Stimulated activated effector memory CD8-positive, alpha-beta T cell treated with anti-CD3 and anti-CD28 coated beads, Interleukin-12 subunit alpha, Interleukin-12 subunit beta, amount 100 ng/mL, for 72 hours (primary cell): Measurements from ENCODE around the gene BCLAF1.

Experiments
- ATAC-seq: fragments of 150-1000 bp; cut with Tn5 transposase; 2 replicates; pipeline ENCODE4 v1.10.0; 2021
- DNase-seq, 2 donors: peaks; one replicate each; pipeline ENCODE4 v3.0.0; 2021 to 2022; ENCODE audit warnings: low spot score in 2 of 2
- H3K27ac Mint-ChIP-seq: one replicate; pipeline ENCODE4 v1.8.0; 2022; ENCODE audit warnings: mild to moderate bottlenecking, mixed read lengths
- H3K36me3 Mint-ChIP-seq: one replicate; pipeline ENCODE4 v1.8.0; 2022; ENCODE audit warnings: mild to moderate bottlenecking, mixed read lengths
- H3K4me1 Mint-ChIP-seq: one replicate; pipeline ENCODE4 v1.8.0; 2022; ENCODE audit warnings: mixed read lengths
- H3K4me3 Mint-ChIP-seq: one replicate; pipeline ENCODE4 v1.8.0; 2022; ENCODE audit warnings: mild to moderate bottlenecking, mixed read lengths
- H3K9me3 Mint-ChIP-seq: one replicate; pipeline ENCODE4 v1.8.0; 2022; ENCODE audit warnings: mixed read lengths

BCLAF1 gene

DNA sequence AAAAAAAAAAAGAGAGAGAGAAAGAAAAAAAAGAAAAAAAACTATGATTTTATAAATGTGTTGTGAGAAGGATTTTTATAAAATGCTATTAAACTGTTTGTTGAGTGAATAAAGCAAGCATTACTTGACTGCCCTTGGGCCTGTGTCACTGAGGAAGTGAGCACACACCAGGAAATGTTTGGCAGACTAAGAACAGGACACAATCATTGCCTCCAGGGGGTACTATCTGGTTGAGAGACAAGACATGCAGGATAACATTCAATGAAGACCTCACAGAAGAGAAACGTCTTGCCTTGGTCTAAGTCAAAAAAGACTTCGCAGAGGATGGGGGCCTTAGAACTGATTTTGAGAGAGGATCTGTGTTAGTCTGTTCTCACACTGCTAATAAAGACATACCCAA is 80.2 kb downstream of the BCLAF1 start:
- DNase-seq: no peak
- H3K4me3 Mint-ChIP-seq: no peak overlapping the region

DNA sequence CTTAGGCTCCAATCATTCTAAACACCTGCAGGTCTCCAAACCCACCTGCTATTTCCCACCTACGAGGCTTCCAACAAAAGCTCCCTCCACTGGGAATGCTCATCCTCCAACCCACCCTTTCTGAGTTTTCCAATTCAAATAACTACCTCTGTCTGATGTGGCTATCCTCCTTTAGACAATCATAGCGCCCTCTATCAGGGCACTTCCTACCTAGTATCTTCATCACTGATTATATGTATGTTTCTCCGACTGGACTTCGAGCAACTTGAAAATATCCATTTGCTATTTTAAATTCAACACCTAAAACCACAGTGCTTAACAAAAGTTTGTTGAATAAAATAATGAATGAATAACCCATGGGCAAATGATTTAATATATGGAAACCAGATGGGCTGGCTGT is 80.9 kb downstream of the BCLAF1 start:
- Mint-ChIP-seq H3K9me3 (no peaks in the 10 kb centered on the region), H3K4me1 (no peaks in the 10 kb centered on the region), H3K27ac (no peak overlapping the region), H3K4me3 (no peak overlapping the region), H3K36me3 (no peaks in the 10 kb centered on the region)
- DNase-seq (no peak), ATAC-seq (no peak)

More for the DNA sequence above, 80.2 kb downstream of the BCLAF1 start:
- Mint-ChIP-seq H3K27ac (no peak overlapping the region), H3K4me1 (no peaks in the 10 kb centered on the region), H3K9me3 (no peaks in the 10 kb centered on the region), H3K36me3 (no peaks in the 10 kb centered on the region)
- ATAC-seq: no peak
